Psoas muscle (tissue), 8 donors: Measurements from ENCODE around the gene ZNF718. TPM values are rescaled to one million over a fixed set of nuclear protein-coding genes. Genes with fewer than 3 reads are reported as not detected.
"Not testable (repeated sequence)": the region's sequence is repeated elsewhere in the genome, so short reads cannot be mapped to it uniquely, and the experiment has no call there.

Source experiments
- ATAC-seq, 4 donors: fragments of 200-7000 bp; cut with Tn5 transposase; one replicate each; pipeline ENCODE4 v1.9.1; 2020; ENCODE audit warnings: moderate library complexity in 3 of 4, mild to moderate bottlenecking in 2 of 4
- DNase-seq, 2 donors: peaks; one replicate each; pipeline ENCODE4 v3.0.0-alpha.2; 2020
- H3K27ac ChIP-seq: fragments of 200-600 bp; one replicate; pipeline ENCODE4 v1.8.0; 2022
- H3K27me3 ChIP-seq, 3 donors: fragments of 200-600 bp in 1 of 3; one replicate each; pipeline versions ENCODE4 v1.6.1 to v1.8.0; 2013 to 2022; ENCODE audit warnings: low read length in 2 of 3, mild to moderate bottlenecking in 2 of 3, moderate library complexity in 1 of 3; ENCODE audit not compliant: insufficient read depth in 3 of 3
- H3K36me3 ChIP-seq, 2 donors: fragments of 200-600 bp in 1 of 2; one replicate each; pipeline versions ENCODE4 v1.6.1 to v1.8.0; 2013 to 2022; ENCODE audit warnings: low read depth in 1 of 2, mild to moderate bottlenecking in 1 of 2, moderate library complexity in 1 of 2; ENCODE audit not compliant: insufficient read depth in 1 of 2
- H3K4me1 ChIP-seq: fragments of 200-600 bp; one replicate; pipeline ENCODE4 v1.8.0; 2022
- H3K4me3 ChIP-seq: fragments of 200-600 bp; one replicate; pipeline ENCODE4 v1.8.0; 2022; ENCODE audit warnings: mild to moderate bottlenecking
- H3K9me3 ChIP-seq: fragments of 200-600 bp; one replicate; pipeline ENCODE4 v1.8.0; 2022
- WGBS, 3 donors: extraction: QIAGEN DNeasy Blood & Tissue Kit; methylation state at CpG; one replicate each; pipeline versions ENCODE4 v1.1.6 to v1.1.7; 2013; 5-methylcytosine and 5-hydroxymethylcytosine counted together
- intact Hi-C, 2 donors: fragments of 100-400 bp; cut with DNase I; formaldehyde crosslinking; loops; one replicate each; pipeline versions ENCODE4 v1.11.0 to v1.14.2; 2022
- long read RNA-seq, 2 donors: library from polyadenylated mRNA; unstranded; transcript quantifications; one replicate each; pipeline ENCODE4 v2.0.0, GENCODE V29; 2021
- polyA plus RNA-seq, 3 donors: library from polyadenylated mRNA; stranded (reverse); fragments of 200-250 nt; gene quantifications; one replicate each; pipeline ENCODE4 v1.2.3, GENCODE V29; 2013
- total RNA-seq, 4 donors: library from RNA; stranded (reverse); fragmentation: NEBNext Ultra II Directional in 2 of 4; extraction: Animal tissue kit (Norgen Biotek cat#: 25700) in 2 of 4; gene quantifications; one replicate each; pipeline versions ENCODE4 v1.2.1 to v1.2.4, GENCODE V29; 2021 to 2023
- TF ChIP-seq, protein P1 (sequence below): fragments of 200-600 bp; IDR thresholded peaks from one replicate; pipeline ENCODE4 v1.8.0; 2022; ENCODE audit warnings: antibody characterized with exemption
- donor health status: healthy with polysubstance abuse.
- donor health status: DM: no; HTN: no; CAD: no; lungs with moderate emphysema.
- donor health status: Bipolar disorder and iron deficiency.
- donor health status: healthy.
- donor health status: DM: yes; HTN: yes; CAD: no.
- donor health status: DM: no; HTN: no; CAD: no.
- donor health status: DM: no; HTN: no; CAD: no.
- donor health status: DM: yes; HTN: yes; CAD: no.

Gene ZNF718
- total RNA-seq, result 1 to 10 TPM in 3 of 4 donors, under 1 TPM in 1; 0.44 to 3.0 (median 1.3) TPM
- polyA plus RNA-seq, result 1 to 10 TPM in 1 of 3 donors, under 1 TPM in 2; 0.56 to 2.0 (median 0.72) TPM
- long read RNA-seq, donor 1, partial matches to known transcripts, result 1 of 2 reads
- long read RNA-seq, donor 1, other reads (novel, unspliced or antisense), result 1 of 2 reads
- long read RNA-seq, donor 2, result 0 reads

DNA sequence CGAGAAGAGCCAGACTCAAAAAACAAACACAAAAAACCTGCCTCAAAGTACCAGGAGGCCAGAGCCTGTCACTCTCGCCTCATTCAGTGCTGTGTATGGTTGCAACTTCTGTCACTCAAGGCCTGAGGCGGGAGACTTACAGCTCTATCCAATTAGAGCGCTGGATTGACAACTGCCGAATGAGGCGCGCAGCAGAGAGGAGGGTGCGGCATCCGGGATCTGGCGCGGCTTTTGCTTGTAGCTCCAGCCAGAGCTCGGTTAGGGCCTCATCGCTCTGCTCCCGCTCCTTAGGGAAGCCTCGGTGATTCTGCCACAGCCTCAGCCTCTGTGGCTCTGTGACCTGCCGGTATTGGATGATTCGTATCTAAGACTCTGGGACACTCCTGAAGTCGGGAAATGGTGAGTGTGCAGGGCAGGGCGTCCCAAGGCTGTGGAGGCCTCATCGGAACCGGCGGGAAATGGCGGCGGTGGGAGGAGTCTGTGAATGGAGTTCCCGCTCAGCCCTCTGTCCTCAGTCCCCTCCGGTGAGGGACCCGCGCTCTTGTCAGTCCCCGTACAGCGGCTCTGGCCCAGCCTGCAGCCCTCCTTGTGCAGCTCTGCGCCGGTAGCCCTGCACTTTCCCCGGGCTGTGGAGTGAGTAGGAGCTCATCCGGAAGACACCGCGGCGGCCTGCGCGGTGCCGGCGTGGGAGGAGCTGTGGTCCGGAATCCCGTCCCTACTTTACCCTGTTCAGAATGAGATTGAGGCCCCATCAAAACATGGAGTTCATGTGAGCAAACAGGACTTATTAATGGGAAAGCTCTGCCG lies at the start of gene ZNF718:
Gene ZNF718 (plus strand): TSS at position 227 of the 807 bp plus-strand sequence. CDS start 170 bp downstream, at position 397.
- peak; percentile 90 to 92 for DNase-seq
- Histone ChIP-seq H3K36me3 (peaks cover 0 to 21% of the 10 kb centered on the region in 2 donors), H3K27me3 (no peaks in the 10 kb centered on the region), H3K9me3 (peaks cover 21% of the 10 kb centered on the region), H3K4me1 (peaks cover 6% of the 10 kb centered on the region), H3K4me3 (peak within 1 kb of the TSS; percentile 98), H3K27ac (peak within 1 kb of the TSS; percentile 83)
- intact Hi-C loops, result no loop called here
- WGBS, 3 donors, result 1% methylated on average over 41 to 44 of the region's 44 CpGs
- TF ChIP-seq, protein P1, sequence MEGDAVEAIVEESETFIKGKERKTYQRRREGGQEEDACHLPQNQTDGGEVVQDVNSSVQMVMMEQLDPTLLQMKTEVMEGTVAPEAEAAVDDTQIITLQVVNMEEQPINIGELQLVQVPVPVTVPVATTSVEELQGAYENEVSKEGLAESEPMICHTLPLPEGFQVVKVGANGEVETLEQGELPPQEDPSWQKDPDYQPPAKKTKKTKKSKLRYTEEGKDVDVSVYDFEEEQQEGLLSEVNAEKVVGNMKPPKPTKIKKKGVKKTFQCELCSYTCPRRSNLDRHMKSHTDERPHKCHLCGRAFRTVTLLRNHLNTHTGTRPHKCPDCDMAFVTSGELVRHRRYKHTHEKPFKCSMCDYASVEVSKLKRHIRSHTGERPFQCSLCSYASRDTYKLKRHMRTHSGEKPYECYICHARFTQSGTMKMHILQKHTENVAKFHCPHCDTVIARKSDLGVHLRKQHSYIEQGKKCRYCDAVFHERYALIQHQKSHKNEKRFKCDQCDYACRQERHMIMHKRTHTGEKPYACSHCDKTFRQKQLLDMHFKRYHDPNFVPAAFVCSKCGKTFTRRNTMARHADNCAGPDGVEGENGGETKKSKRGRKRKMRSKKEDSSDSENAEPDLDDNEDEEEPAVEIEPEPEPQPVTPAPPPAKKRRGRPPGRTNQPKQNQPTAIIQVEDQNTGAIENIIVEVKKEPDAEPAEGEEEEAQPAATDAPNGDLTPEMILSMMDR, result no peak
- ATAC-seq, result peak; percentile 99 to 100 (median 100)

DNA sequence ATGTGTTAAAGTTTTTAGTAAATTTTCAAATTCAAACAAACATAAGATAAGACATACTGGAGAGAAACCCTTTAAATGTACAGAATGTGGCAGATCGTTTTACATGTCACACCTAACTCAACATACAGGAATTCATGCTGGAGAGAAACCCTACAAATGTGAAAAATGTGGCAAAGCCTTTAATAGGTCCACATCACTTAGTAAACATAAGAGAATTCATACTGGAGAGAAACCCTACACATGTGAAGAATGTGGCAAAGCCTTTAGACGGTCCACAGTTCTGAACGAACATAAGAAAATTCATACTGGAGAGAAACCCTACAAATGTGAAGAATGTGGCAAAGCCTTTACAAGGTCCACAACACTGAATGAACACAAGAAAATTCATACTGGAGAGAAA lies 38.4 kb upstream of the ZNF718 start:
- ATAC-seq (no peak), DNase-seq (no peak)
- 96 to 100% (median 99%) methylated on average over 3 of the region's 3 CpGs for WGBS, 3 donors
- no peaks in the 10 kb centered on the region for H3K27me3 ChIP-seq
- intact Hi-C loops, result no loop called here
- no peaks in the 10 kb centered on the region for H3K4me1 ChIP-seq
- H3K27ac ChIP-seq, result no peak overlapping the region
- H3K36me3 ChIP-seq, result peaks cover 4 to 23% of the 10 kb centered on the region in 2 donors
- peaks cover 100% of the 10 kb centered on the region for H3K9me3 ChIP-seq
- H3K4me3 ChIP-seq, result no peak overlapping the region
- TF ChIP-seq, protein P1, result no peak

DNA sequence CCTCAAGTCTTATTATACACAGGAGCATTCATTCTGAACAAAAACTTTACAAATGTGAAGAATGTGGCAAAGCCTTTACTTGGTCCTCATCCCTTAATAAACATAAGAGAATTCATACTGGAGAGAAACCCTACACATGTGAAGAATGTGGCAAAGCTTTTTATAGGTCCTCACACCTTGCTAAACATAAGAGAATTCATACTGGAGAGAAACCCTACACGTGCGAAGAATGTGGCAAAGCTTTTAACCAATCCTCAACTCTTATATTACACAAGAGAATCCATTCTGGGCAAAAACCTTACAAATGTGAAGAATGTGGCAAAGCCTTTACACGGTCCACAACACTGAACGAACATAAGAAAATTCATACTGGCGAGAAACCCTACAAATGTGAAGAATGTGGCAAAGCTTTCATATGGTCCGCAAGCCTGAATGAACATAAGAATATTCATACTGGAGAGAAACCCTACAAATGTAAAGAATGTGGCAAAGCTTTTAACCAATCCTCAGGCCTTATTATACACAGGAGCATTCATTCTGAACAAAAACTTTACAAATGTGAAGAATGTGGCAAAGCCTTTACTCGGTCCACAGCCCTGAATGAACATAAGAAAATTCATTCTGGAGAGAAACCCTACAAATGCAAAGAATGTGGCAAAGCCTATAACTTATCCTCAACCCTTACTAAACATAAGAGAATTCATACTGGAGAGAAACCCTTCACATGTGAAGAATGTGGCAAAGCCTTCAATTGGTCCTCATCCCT lies 37.6 kb upstream of the ZNF718 start:
- H3K4me1 ChIP-seq, ATAC-seq, H3K27me3 ChIP-seq, H3K27ac ChIP-seq, H3K4me3 ChIP-seq, intact Hi-C loops, DNase-seq: not testable (repeated sequence)
- Histone ChIP-seq H3K36me3 (peaks cover 4 to 20% of the 10 kb centered on the region in 2 donors), H3K9me3 (peaks cover 100% of the 10 kb centered on the region)
- WGBS, 3 donors, result 97 to 99% (median 98%) methylated on average over 7 of the region's 7 CpGs

DNA sequence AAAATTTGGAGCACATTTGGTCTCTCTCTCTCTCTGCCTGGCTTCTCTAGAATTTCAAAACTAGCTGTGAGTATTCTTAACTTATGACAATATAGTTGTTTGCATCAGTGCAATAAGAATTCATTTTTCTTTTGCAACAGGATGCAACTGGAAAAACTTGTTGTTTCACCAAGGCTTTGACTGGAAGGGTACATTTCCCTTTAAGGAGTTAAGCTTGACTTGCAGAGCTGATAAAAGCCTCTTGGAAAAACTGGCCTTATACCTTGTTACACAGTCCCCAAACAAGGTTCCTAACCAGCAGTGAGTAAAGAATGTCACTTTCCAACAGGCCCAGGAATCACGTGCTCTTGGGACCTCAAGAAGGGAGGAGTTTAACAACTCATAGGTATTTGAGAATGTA lies 25.9 kb upstream of the ZNF718 start:
- 84 to 91% (median 86%) methylated on average over 1 of the region's 1 CpG for WGBS, 3 donors
- H3K27me3 ChIP-seq, result no peaks in the 10 kb centered on the region
- ATAC-seq (no peak), DNase-seq (no peak)
- H3K9me3 ChIP-seq, result peaks cover 88% of the 10 kb centered on the region
- no peak overlapping the region for H3K27ac ChIP-seq
- H3K4me1 ChIP-seq, result no peaks in the 10 kb centered on the region
- intact Hi-C loops, result no loop called here
- H3K4me3 ChIP-seq, result no peak overlapping the region
- no peaks in the 10 kb centered on the region for H3K36me3 ChIP-seq
- TF ChIP-seq, protein P1, result no peak

DNA sequence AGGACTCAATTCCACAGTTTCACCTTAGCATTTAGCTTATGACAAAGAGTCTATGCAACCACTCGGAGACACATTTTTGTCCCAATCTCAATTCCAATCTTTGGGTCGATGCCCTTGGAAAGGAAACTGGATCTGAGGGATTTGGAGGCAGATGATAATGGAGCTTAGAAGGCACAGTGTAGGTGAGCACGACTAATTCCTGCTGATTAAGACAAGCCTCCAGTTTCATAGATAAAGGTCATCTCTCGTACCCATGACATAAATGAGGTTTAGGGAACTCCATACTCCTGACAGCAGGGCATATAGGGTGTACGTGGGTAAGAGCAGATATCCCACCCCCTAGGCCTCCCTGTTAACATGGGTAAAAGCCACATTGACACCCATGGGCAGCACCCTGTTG lies 24.4 kb upstream of the ZNF718 start:
- Histone ChIP-seq H3K9me3 (peaks cover 79% of the 10 kb centered on the region), H3K4me3 (no peak overlapping the region), H3K4me1 (no peaks in the 10 kb centered on the region), H3K27ac (no peak overlapping the region), H3K27me3 (no peaks in the 10 kb centered on the region), H3K36me3 (no peaks in the 10 kb centered on the region)
- ATAC-seq (no peak), DNase-seq (no peak)
- WGBS, 3 donors, result 82 to 88% (median 86%) methylated on average over 5 of the region's 5 CpGs
- TF ChIP-seq, protein P1, result no peak
- intact Hi-C loops, result no loop called here
